ENCODE data around the gene EIF4E1B.

DNA sequence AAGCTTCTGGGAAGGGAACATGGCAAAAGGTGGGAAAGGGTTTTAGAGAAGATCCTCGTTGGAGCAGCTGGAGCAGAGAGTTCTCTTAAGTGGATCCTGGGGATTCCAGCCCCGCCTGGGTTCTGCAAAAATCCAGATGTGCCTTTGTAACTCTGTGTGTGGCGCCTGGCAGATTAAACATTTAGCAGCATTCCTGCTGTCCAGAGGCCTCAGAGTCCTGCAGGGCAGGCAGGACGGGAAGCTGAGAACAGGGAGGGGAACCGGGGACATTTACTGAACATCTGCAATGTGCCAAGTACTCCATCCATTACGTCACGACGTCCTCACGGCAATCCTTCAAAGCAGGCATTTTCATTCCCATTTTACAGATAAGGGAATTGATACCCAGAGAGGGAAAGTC lies 6.0 kb downstream of the EIF4E1B start:
- TF ChIP-seq, protein P1, sequence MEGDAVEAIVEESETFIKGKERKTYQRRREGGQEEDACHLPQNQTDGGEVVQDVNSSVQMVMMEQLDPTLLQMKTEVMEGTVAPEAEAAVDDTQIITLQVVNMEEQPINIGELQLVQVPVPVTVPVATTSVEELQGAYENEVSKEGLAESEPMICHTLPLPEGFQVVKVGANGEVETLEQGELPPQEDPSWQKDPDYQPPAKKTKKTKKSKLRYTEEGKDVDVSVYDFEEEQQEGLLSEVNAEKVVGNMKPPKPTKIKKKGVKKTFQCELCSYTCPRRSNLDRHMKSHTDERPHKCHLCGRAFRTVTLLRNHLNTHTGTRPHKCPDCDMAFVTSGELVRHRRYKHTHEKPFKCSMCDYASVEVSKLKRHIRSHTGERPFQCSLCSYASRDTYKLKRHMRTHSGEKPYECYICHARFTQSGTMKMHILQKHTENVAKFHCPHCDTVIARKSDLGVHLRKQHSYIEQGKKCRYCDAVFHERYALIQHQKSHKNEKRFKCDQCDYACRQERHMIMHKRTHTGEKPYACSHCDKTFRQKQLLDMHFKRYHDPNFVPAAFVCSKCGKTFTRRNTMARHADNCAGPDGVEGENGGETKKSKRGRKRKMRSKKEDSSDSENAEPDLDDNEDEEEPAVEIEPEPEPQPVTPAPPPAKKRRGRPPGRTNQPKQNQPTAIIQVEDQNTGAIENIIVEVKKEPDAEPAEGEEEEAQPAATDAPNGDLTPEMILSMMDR (IDR thresholded peaks at IDR 0.05), result no peak
- TF ChIP-seq EZH2 (IDR thresholded peaks at IDR 0.05; ENCODE audit: borderline replicate concordance, insufficient read depth, low read depth, low read length, poor library complexity, severe bottlenecking), result no peak
